HG02678 (cell line): ENCODE results near the gene DGKH.
A peak's percentile ranks its signal among the peaks of the same experiment; 100 is the strongest.

ENCODE experiments used
- ATAC-seq: cut with Tn5 transposase; IDR thresholded peaks from one replicate; pipeline ENCODE4 v1.9.1; 2021; ENCODE audit warnings: mild to moderate bottlenecking, moderate library complexity; ENCODE audit not compliant: unreplicated experiment

DGKH gene

DNA sequence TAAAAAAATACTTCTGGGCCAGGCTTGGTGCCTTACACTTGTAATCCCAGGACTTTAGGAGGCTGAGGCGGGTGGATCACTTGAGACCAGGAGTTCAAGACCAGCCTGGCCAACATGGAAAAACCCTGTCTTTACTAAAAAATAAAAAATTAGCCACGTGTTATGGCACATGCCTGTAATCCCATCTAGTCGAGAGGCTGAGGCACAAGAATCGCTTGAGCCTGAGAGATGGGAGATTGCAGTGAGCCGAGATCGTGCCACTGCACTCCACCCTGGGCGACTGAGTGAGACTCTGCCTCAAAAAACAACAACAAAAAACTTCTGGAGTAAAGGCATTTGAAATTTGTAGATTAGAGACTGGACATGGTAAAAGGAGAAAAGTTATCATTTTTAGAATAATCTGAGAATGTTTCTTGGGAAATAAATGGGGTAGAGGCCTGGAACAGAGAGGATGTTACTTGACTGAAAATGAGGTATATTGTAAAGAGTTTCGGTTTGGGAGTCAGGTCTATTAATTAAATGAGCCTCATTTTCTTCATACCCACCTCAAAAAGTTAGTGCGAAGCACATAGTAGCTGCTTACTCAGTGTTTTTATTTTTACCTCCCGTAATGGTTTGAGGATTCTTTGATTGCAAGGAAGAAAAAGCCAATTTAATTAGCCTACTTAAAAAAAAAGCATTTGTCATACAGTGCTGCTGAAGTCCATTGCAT, 226.1 kb downstream of the DGKH start:
- ATAC-seq: no peak

DNA sequence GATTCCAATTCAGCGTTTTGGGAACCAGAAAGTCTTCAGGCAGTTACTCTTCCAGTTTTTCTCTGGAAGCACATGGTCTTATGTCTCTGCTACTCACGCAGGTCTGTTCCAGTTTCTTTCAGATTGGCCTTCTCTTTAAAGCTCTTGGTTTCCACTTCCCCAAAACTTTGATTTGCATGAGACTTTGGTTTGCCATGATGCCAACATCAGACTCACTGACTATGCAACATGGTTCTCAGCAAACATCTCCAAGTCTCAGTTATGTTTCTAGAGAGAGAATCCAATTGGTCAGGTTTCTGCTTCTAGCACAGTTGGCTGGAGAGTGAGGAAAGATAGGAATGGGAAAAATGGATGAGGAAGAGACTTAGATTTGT, 226.6 kb downstream of the DGKH start:
- peak; percentile 35 for ATAC-seq

- ATAC-seq: no peak
Observed at GRCh38 chr13:42275506-42275905, 227.1 kb downstream of the DGKH start.

GRCh38 chr13:42276683-42277082, 228.2 kb downstream of the DGKH start:
- ATAC-seq: no peak

DNA sequence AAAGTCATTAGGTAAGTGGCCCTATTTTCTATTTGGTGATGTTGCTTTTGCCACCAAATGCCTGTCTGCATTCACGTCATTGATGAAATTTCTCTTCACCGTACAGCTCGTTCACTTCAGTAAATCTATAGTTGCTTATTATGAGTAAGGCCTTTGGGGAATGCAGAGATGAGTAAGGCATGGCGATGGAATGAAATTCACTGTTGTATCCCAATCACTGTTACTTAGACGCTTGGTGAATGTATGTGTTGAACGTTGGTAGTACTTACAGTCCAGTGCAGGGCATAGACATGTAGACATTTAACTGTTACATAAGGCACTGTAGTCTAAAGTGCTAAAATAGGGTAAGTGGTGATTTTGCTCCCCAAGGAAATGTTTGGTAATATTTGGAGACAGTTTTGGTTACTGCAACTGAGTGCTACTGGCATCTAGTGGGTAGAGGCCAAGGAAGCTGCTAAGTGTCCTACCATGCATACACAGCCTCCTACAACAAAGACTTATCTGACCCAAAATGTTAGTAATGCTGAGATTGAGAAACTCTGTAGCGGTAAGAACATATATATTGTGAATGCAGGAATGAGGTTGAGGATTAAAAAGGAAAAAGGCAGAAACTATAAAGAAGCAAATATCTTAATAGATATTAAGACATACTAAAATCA, 229.3 kb downstream of the DGKH start:
- ATAC-seq: no peak

DNA sequence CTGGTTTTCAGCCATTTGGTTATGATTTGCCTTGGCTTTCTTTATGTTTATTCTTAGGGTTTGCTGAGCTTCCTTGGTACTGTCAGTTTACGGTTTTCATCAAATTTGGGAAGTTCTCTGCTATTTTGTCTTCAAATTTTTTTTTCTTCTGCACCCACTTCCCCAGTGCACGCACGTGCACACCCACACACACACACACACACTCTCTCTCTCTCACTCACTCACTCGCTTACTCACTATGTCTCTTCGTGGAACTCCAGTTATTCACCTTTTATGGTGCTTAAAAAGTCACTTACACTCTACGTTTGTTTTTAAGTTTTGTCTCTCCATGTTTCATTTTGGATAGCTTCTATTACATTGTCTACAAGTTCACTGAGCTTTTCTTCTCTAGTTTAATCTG, 230.6 kb downstream of the DGKH start:
- no peak for ATAC-seq

DNA sequence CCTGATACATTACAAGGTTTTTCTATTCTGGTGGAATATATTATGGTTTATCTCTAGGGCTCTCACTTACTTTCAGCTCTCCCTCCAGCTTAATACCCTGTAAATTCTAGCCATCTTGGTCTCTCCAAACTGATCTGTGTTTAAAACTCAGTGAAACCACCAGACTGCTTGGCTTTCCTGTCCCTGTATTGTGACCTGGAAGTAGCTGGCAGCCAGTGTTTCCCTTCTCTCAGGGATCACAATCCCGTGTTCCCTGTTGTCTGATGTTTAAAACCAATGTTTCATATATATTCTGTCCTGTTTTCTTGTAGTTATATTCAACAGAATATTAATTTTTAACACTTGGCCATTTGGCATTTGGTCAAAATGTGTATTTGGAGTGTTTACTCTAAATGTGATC, 231.5 kb downstream of the DGKH start:
- ATAC-seq: no peak

GRCh38 chr13:42280537-42280936, 232.1 kb downstream of the DGKH start:
- ATAC-seq: no peak

DNA sequence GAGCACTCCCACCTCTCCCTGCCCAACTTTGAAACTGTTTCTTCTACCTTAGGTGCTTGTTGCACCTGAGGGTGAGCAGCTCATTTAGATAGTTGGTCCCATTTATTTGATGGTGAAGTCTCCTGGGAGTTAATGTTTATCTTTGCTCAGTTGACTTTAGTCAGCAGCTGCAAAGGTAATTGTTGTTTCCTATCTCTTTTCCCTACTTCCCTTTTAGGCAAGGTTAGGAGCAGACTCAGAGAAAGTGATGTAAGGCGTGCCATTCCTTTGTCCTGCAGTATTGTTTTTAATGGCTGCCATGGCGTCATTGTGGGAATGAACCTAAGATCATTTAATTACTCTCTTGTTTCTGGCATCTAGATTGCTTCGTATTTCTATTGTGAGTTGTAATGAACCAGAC, 235.1 kb downstream of the DGKH start:
- ATAC-seq: no peak

DNA sequence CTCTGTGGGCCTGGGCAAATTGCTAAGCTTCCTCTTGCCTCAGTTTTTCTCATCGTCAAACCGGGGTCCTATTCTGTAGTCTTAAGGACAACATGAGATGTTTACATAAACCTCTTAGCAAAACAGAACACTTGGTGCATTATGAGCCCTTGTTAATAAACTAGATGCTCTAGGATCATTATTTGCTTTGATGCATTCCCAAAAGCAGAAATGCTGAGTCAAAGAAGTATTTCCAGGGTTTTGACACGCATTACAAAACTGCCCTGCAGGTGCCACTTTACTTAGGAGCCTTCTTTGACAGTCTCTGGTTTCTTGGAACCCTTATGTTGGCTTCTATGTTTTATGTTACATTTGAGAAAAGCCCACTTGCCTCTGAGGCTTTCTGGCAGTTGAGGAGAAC, 235.6 kb downstream of the DGKH start:
- ATAC-seq: no peak
